Upper lobe of left lung (tissue), 6 donors: ENCODE results near the gene PLXNB1. TPM values are rescaled to one million over a fixed set of nuclear protein-coding genes. Genes with fewer than 3 reads are reported as not detected.
"Not testable (repeated sequence)": the region's sequence is repeated elsewhere in the genome, so short reads cannot be mapped to it uniquely, and the experiment has no call there.

ENCODE experiments used
- ATAC-seq, 2 donors: fragments of 200-7000 bp; cut with Tn5 transposase; one replicate each; pipeline ENCODE4 v1.9.1; 2022; ENCODE audit warnings: mild to moderate bottlenecking in 2 of 2, moderate library complexity in 2 of 2; ENCODE audit not compliant: low FRiP score in 2 of 2
- DNase-seq, 2 donors: peaks; one replicate each; pipeline ENCODE4 v3.0.0-alpha.2; 2019 to 2020
- H3K27ac ChIP-seq, 4 donors: fragments of 200-600 bp; sonication (generic); one replicate each; pipeline ENCODE4 v1.5.1; 2016 to 2019
- H3K27me3 ChIP-seq, 4 donors: fragments of 200-600 bp; sonication (generic); one replicate each; pipeline ENCODE4 v1.5.1; 2017 to 2019
- H3K36me3 ChIP-seq, 4 donors: fragments of 200-600 bp; sonication (generic); one replicate each; pipeline ENCODE4 v1.5.1; 2016 to 2019
- H3K4me1 ChIP-seq, 4 donors: fragments of 200-600 bp; sonication (generic); one replicate each; pipeline ENCODE4 v1.5.1; 2018 to 2019
- H3K4me3 ChIP-seq, 4 donors: fragments of 200-600 bp; sonication (generic); one replicate each; pipeline ENCODE4 v1.5.1; 2017 to 2019; ENCODE audit warnings: mild to moderate bottlenecking in 2 of 4, moderate library complexity in 1 of 4
- H3K9me3 ChIP-seq, 4 donors: fragments of 200-600 bp; sonication (generic); one replicate each; pipeline ENCODE4 v1.5.1; 2018 to 2019
- EP300 ChIP-seq, 4 donors: sonication (generic); formaldehyde crosslinking; IDR thresholded peaks; one replicate each; pipeline ENCODE4 v1.5.1; 2017; ENCODE audit warnings: antibody characterized with exemption in 4 of 4, control low read depth in 2 of 4
- POLR2A ChIP-seq, 4 donors: fragments of 450-650 bp; IDR thresholded peaks; one replicate each; pipeline ENCODE4 v1.5.1; 2016 to 2017; ENCODE audit warnings: antibody characterized with exemption in 4 of 4, mild to moderate bottlenecking in 2 of 4
- POLR2AphosphoS5 ChIP-seq, 2 donors: sonication (generic); formaldehyde crosslinking; IDR thresholded peaks; one replicate each; pipeline ENCODE4 v1.5.1; 2017; ENCODE audit warnings: antibody characterized with exemption in 2 of 2
- WGBS, 2 donors: methylation state at CpG; one replicate each; pipeline ENCODE4 v1.1.5; 2017 to 2018; 5-methylcytosine and 5-hydroxymethylcytosine counted together
- total RNA-seq, 6 donors: library from RNA; depleted of rRNA in 4 of 6; stranded (reverse); fragments of >200 nt in 4 of 6; gene quantifications; one replicate each; pipeline versions ENCODE4 v1.1.0 to v1.2.1, GENCODE V29; 2016 to 2021
- TF ChIP-seq, protein P1 (sequence below), 6 experiments: fragments of 450-650 bp in 4 of 6; fragments of 200-600 bp in 2 of 6; sonication (generic) in 2 of 6; IDR thresholded peaks; one replicate each; pipeline ENCODE4 v1.5.1; 2016 to 2019; ENCODE audit warnings: antibody characterized with exemption in 6 of 6
- donor health status: DM: no; HTN: no; CAD: no; lungs with moderate emphysema.
- donor health status: DM: no; HTN: yes; CAD: no; lungs with severe emphysema.

PLXNB1 gene
- total RNA-seq, 6 donors from 2014 or later = 91.2 to 588 (median 123) TPM

DNA sequence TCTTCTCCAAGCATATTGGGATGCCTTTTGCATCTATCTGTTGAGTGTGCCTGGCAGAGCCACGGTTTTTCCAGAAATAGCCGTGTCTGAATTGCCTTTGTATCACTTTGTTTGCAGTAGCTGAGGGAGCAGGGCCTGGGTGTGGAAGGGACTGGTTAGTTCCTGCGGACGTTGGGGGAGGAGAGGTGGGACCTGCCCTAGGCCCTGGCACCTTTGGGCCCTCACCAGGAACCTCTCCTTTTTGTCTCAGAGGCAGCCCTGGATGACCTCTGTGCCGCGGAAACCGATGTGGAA lies 35.3 kb upstream of the PLXNB1 start:
- H3K9me3 ChIP-seq = no peaks in the 10 kb centered on the region
- H3K27me3 ChIP-seq = no peaks in the 10 kb centered on the region
- 25 to 33% methylated on average over 6 to 7 of the region's 7 CpGs for WGBS, 2 donors
- TF ChIP-seq, protein P1, sequence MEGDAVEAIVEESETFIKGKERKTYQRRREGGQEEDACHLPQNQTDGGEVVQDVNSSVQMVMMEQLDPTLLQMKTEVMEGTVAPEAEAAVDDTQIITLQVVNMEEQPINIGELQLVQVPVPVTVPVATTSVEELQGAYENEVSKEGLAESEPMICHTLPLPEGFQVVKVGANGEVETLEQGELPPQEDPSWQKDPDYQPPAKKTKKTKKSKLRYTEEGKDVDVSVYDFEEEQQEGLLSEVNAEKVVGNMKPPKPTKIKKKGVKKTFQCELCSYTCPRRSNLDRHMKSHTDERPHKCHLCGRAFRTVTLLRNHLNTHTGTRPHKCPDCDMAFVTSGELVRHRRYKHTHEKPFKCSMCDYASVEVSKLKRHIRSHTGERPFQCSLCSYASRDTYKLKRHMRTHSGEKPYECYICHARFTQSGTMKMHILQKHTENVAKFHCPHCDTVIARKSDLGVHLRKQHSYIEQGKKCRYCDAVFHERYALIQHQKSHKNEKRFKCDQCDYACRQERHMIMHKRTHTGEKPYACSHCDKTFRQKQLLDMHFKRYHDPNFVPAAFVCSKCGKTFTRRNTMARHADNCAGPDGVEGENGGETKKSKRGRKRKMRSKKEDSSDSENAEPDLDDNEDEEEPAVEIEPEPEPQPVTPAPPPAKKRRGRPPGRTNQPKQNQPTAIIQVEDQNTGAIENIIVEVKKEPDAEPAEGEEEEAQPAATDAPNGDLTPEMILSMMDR (IDR thresholded peaks at IDR 0.05) = no peak
- TF ChIP-seq EP300 (IDR thresholded peaks at IDR 0.05) = no peak
- TF ChIP-seq POLR2AphosphoS5 (IDR thresholded peaks at IDR 0.05) = no peak
- no peak for TF ChIP-seq POLR2A (IDR thresholded peaks at IDR 0.05)
- peak overlapping the region; percentile 97 to 100 (median 98) for H3K27ac ChIP-seq
- H3K4me1 ChIP-seq = peaks cover 44 to 52% (median 47%) of the 10 kb centered on the region in 4 donors
- ATAC-seq (no peak), DNase-seq (peak in 1 of 2 donors; percentile 53)
- H3K4me3 ChIP-seq = peak overlapping the region in 1 of 4 donors; percentile 48
- peaks cover 0 to 65% (median 43%) of the 10 kb centered on the region in 4 donors for H3K36me3 ChIP-seq

DNA sequence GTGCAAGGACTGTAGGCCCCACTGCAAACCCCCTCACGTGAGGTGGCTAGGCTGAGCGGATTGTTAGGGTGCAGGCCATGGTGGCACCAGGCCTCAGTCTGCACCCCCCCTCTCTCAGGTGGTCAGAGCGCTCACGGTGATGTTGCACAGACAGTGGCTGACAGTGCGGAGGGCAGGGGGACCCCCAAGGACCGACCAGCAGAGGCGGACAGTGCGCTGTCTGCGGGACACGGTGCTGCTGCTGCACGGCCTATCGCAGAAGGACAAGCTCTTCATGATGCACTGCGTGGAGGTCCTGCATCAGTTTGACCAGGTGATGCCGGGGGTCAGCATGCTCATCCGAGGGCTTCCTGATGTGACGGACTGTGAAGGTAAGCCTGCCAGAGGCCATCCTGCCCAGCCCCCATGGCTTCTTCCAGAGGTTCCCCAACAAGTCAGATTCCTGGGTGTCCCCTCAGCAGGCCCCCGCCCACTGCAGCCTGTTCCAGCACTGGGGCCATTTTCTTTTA lies 34.9 kb upstream of the PLXNB1 start:
- H3K4me3 ChIP-seq = no peak overlapping the region
- H3K9me3 ChIP-seq = no peaks in the 10 kb centered on the region
- WGBS, 2 donors = 93 to 98% methylated on average over 11 to 16 of the region's 17 CpGs
- DNase-seq (peak in 1 of 2 donors; percentile 71), ATAC-seq (no peak)
- peaks cover 40 to 47% (median 43%) of the 10 kb centered on the region in 4 donors for H3K4me1 ChIP-seq
- H3K27ac ChIP-seq = peak overlapping the region; percentile 97 to 100 (median 98)
- H3K27me3 ChIP-seq = no peaks in the 10 kb centered on the region
- TF ChIP-seq EP300 (IDR thresholded peaks at IDR 0.05) = no peak
- TF ChIP-seq POLR2AphosphoS5 (IDR thresholded peaks at IDR 0.05) = no peak
- H3K36me3 ChIP-seq = peaks cover 2 to 68% (median 46%) of the 10 kb centered on the region in 4 donors

DNA sequence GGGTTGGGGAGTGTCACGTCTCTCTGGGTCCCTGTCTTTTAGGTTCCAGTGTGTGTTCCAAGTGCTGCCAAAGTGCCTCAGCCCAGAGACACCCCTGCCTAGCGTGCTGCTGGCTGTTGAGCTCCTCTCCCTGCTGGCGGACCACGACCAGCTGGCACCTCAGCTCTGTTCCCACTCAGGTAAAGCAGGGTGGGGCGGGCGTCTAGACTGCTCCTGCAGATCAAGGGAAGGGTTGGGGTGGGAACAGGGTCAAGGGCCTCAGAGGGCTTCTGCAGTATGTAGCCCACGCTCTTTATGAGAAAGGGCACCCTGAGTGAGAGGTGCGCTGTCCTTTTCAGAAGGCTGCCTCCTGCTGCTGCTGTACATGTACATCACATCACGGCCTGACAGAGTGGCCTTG lies 33.8 kb upstream of the PLXNB1 start:
- peak overlapping the region in 2 of 4 donors; percentile 46 to 100 for H3K27ac ChIP-seq
- peaks cover 5 to 68% (median 46%) of the 10 kb centered on the region in 4 donors for H3K36me3 ChIP-seq
- DNase-seq (peak in 1 of 2 donors; percentile 35), ATAC-seq (no peak)
- no peak overlapping the region for H3K4me3 ChIP-seq
- no peaks in the 10 kb centered on the region for H3K27me3 ChIP-seq
- WGBS, 2 donors = 82 to 83% methylated on average over 8 to 9 of the region's 9 CpGs
- TF ChIP-seq POLR2AphosphoS5 (IDR thresholded peaks at IDR 0.05) = no peak
- TF ChIP-seq, protein P1 (IDR thresholded peaks at IDR 0.05) = no peak
- TF ChIP-seq POLR2A (IDR thresholded peaks at IDR 0.05) = no peak
- no peak for TF ChIP-seq EP300 (IDR thresholded peaks at IDR 0.05)
- H3K9me3 ChIP-seq = no peaks in the 10 kb centered on the region
- peaks cover 30 to 37% (median 34%) of the 10 kb centered on the region in 4 donors for H3K4me1 ChIP-seq

DNA sequence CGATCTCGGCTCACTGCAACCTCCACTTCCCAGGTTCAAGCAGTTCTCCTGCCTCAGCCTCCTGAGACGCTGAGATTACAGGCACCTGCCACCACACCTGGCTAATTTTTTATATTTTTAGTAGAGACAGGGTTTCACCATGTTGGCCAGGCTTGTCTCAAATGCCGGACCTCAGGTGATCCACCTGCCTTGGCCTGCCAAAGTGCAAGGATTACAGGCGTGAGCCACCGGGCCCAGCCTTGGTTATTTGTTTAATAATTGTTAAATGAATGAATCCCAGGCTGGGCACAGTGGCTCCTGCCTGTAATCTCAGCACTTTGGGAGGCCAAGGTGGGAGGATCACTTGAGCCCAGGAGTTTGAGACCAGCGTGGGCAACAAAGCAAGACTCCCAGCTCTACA lies 31.9 kb upstream of the PLXNB1 start:
- ATAC-seq, H3K9me3 ChIP-seq, DNase-seq, H3K4me3 ChIP-seq, H3K27ac ChIP-seq, H3K27me3 ChIP-seq: not testable (repeated sequence)
- H3K36me3 ChIP-seq = peaks cover 5 to 68% (median 35%) of the 10 kb centered on the region in 4 donors
- peaks cover 10 to 17% (median 16%) of the 10 kb centered on the region in 4 donors for H3K4me1 ChIP-seq
- WGBS, 2 donors = 87 to 93% methylated on average over 7 of the region's 7 CpGs

DNA sequence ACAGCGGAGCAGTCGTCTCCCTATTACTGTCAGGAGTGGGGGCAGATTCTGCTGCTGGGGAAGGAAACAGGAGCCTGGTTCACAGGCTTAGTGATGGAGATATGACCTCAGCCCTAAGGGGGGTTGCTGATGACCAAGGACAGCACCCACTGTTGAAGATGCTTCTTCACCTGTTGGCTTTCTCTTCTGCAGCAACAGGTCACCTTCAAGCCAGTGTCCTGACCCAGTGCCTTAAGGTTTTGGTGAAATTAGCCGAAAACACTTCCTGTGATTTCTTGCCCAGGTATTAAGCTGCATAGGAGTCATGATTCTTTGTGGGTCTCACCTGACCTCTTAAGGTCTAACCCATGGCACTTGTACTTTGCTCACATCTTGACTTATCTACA lies 30.6 kb upstream of the PLXNB1 start:
- Histone ChIP-seq H3K36me3 (peaks cover 5 to 74% (median 44%) of the 10 kb centered on the region in 4 donors), H3K4me3 (no peak overlapping the region), H3K9me3 (no peaks in the 10 kb centered on the region), H3K27me3 (no peaks in the 10 kb centered on the region), H3K27ac (no peak overlapping the region), H3K4me1 (peaks cover 7 to 11% (median 8%) of the 10 kb centered on the region in 4 donors)
- DNase-seq (no peak), ATAC-seq (no peak)
- TF ChIP-seq, protein P1 (IDR thresholded peaks at IDR 0.05) = no peak
- TF ChIP-seq EP300 (IDR thresholded peaks at IDR 0.05) (no peak), POLR2A (IDR thresholded peaks at IDR 0.05) (no peak), POLR2AphosphoS5 (IDR thresholded peaks at IDR 0.05) (no peak)
- WGBS, 2 donors = 89 to 92% methylated on average over 1 to 3 of the region's 3 CpGs
